ENCODE measurements around the gene UXS1.

Gene UXS1

GRCh38 chr2:106193977-106194778 is at the start of gene UXS1:
Gene UXS1, minus strand, starts transcription at chr2:106194301. Its CDS starts 60 bp downstream, at chr2:106194241.
- TF ChIP-seq EGR1 (IDR thresholded peaks at IDR 0.05) (peak; percentile 77), YY1 (IDR thresholded peaks at IDR 0.05; ENCODE audit: low read depth) (no peak), TCF12 (IDR thresholded peaks at IDR 0.05; ENCODE audit: low read depth) (no peak), TEAD4 (IDR thresholded peaks at IDR 0.05) (no peak), TAF1 (IDR thresholded peaks at IDR 0.05; ENCODE audit: low read depth) (peak; percentile 69), MAX (IDR thresholded peaks at IDR 0.05) (peak; percentile 44), REST (IDR thresholded peaks at IDR 0.05; ENCODE audit: low read depth) (no peak), ZBTB7A (IDR thresholded peaks at IDR 0.05; ENCODE audit: low read depth) (0 out of 2 replicates have a peak, but pooled peaks have one; percentile 48), FOXM1 (IDR thresholded peaks at IDR 0.05; ENCODE audit: borderline replicate concordance, low read depth) (no peak), EP300 (IDR thresholded peaks at IDR 0.05; ENCODE audit: borderline replicate concordance) (0 out of 2 replicates have a peak, but pooled peaks have one; percentile 18), CEBPB (IDR thresholded peaks at IDR 0.05) (no peak), CREB1 (IDR thresholded peaks at IDR 0.05; ENCODE audit: low read depth) (no peak), RAD21 (IDR thresholded peaks at IDR 0.05; ENCODE audit: low read depth) (no peak), NFIC (IDR thresholded peaks at IDR 0.05) (no peak)
- TF ChIP-seq, protein P1, sequence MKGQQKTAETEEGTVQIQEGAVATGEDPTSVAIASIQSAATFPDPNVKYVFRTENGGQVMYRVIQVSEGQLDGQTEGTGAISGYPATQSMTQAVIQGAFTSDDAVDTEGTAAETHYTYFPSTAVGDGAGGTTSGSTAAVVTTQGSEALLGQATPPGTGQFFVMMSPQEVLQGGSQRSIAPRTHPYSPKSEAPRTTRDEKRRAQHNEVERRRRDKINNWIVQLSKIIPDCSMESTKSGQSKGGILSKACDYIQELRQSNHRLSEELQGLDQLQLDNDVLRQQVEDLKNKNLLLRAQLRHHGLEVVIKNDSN (IDR thresholded peaks at IDR 0.05) = no peak

- TF ChIP-seq, protein P1 (IDR thresholded peaks at IDR 0.05) = no peak
- TF ChIP-seq EP300 (IDR thresholded peaks at IDR 0.05; ENCODE audit: borderline replicate concordance) = no peak
- no peak for TF ChIP-seq MAX (IDR thresholded peaks at IDR 0.05)
- TF ChIP-seq ZBTB7A (IDR thresholded peaks at IDR 0.05; ENCODE audit: low read depth) = no peak
- no peak for TF ChIP-seq YY1 (IDR thresholded peaks at IDR 0.05; ENCODE audit: low read depth)
- no peak for TF ChIP-seq NFIC (IDR thresholded peaks at IDR 0.05)
- no peak for TF ChIP-seq TEAD4 (IDR thresholded peaks at IDR 0.05)
- no peak for TF ChIP-seq TCF12 (IDR thresholded peaks at IDR 0.05; ENCODE audit: low read depth)
- no peak for TF ChIP-seq EGR1 (IDR thresholded peaks at IDR 0.05)
- TF ChIP-seq RAD21 (IDR thresholded peaks at IDR 0.05; ENCODE audit: low read depth) = no peak
- no peak for TF ChIP-seq CREB1 (IDR thresholded peaks at IDR 0.05; ENCODE audit: low read depth)
- no peak for TF ChIP-seq TAF1 (IDR thresholded peaks at IDR 0.05; ENCODE audit: low read depth)
- TF ChIP-seq CEBPB (IDR thresholded peaks at IDR 0.05) = no peak
- no peak for TF ChIP-seq REST (IDR thresholded peaks at IDR 0.05; ENCODE audit: low read depth)
- no peak for TF ChIP-seq FOXM1 (IDR thresholded peaks at IDR 0.05; ENCODE audit: borderline replicate concordance, low read depth)
Measured at GRCh38 chr2:106233350-106233706, 39.2 kb upstream of the UXS1 start.

- TF ChIP-seq TAF1 (IDR thresholded peaks at IDR 0.05; ENCODE audit: low read depth) = no peak
- TF ChIP-seq, protein P1 (IDR thresholded peaks at IDR 0.05) = no peak
- no peak for TF ChIP-seq EGR1 (IDR thresholded peaks at IDR 0.05)
- no peak for TF ChIP-seq TEAD4 (IDR thresholded peaks at IDR 0.05)
- TF ChIP-seq REST (IDR thresholded peaks at IDR 0.05; ENCODE audit: low read depth) = no peak
- TF ChIP-seq ZBTB7A (IDR thresholded peaks at IDR 0.05; ENCODE audit: low read depth) = no peak
- TF ChIP-seq TCF12 (IDR thresholded peaks at IDR 0.05; ENCODE audit: low read depth) = no peak
- no peak for TF ChIP-seq RAD21 (IDR thresholded peaks at IDR 0.05; ENCODE audit: low read depth)
- no peak for TF ChIP-seq FOXM1 (IDR thresholded peaks at IDR 0.05; ENCODE audit: borderline replicate concordance, low read depth)
- TF ChIP-seq CEBPB (IDR thresholded peaks at IDR 0.05) = no peak
- no peak for TF ChIP-seq NFIC (IDR thresholded peaks at IDR 0.05)
- no peak for TF ChIP-seq YY1 (IDR thresholded peaks at IDR 0.05; ENCODE audit: low read depth)
- TF ChIP-seq EP300 (IDR thresholded peaks at IDR 0.05; ENCODE audit: borderline replicate concordance) = no peak
- TF ChIP-seq CREB1 (IDR thresholded peaks at IDR 0.05; ENCODE audit: low read depth) = no peak
- no peak for TF ChIP-seq MAX (IDR thresholded peaks at IDR 0.05)
Measured at GRCh38 chr2:106232638-106233349, 38.7 kb upstream of the UXS1 start.
